Memory B cell (primary cell): ENCODE results near the gene TMEM116.
"Not testable (repeated sequence)": the region's sequence is repeated elsewhere in the genome, so short reads cannot be mapped to it uniquely, and the experiment has no call there.

Experiments used
- ATAC-seq: fragments of 150-1000 bp; cut with Tn5 transposase; 2 replicates; pipeline ENCODE4 v1.10.0; 2021; ENCODE audit warnings: low read depth, mild to moderate bottlenecking, moderate library complexity
- DNase-seq, 2 donors: peaks; one replicate each; pipeline ENCODE4 v3.0.0; 2022; ENCODE audit warnings: low spot score in 2 of 2
- H3K27ac Mint-ChIP-seq: one replicate; pipeline ENCODE4 v1.8.0; 2022; ENCODE audit warnings: mild to moderate bottlenecking, moderate library complexity, mixed read lengths
- H3K27me3 Mint-ChIP-seq: one replicate; pipeline ENCODE4 v1.8.0; 2022; ENCODE audit warnings: mixed read lengths
- H3K36me3 Mint-ChIP-seq: one replicate; pipeline ENCODE4 v1.8.0; 2022; ENCODE audit warnings: mild to moderate bottlenecking, mixed read lengths
- H3K4me1 Mint-ChIP-seq: one replicate; pipeline ENCODE4 v1.8.0; 2022; ENCODE audit warnings: mixed read lengths
- H3K4me3 Mint-ChIP-seq: one replicate; pipeline ENCODE4 v1.8.0; 2022; ENCODE audit warnings: mild to moderate bottlenecking, moderate library complexity, mixed read lengths
- H3K9me3 Mint-ChIP-seq: one replicate; pipeline ENCODE4 v1.8.0; 2022; ENCODE audit warnings: mixed read lengths

The TMEM116 gene

DNA sequence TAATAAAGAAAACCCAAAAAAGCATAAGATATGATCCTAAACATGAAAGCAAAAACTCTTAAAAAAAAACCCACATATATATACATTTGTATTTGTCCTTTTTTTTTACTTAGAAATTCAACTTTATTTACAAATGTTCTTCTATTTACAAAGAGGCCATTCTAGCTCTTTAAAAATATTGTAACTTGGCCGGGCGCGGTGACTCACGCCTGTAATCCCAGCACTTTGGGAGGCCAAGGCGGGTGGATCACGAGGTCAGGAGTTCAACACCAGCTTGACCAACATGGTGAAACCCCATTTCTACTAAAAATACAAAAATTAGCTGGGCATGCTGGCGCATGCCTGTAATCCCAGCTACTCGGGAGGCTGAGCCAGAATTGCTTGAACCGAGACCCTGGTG is 13.8 kb downstream of the TMEM116 start:
- H3K27ac Mint-ChIP-seq, DNase-seq, H3K9me3 Mint-ChIP-seq, ATAC-seq, H3K36me3 Mint-ChIP-seq, H3K4me3 Mint-ChIP-seq, H3K27me3 Mint-ChIP-seq: not testable (repeated sequence)
- H3K4me1 Mint-ChIP-seq = peaks cover 19% of the 10 kb centered on the region

GRCh38 chr12:111998015-111998414 is 14.9 kb downstream of the TMEM116 start:
- H3K4me3 Mint-ChIP-seq = no peak overlapping the region
- H3K4me1 Mint-ChIP-seq = peaks cover 25% of the 10 kb centered on the region
- H3K9me3 Mint-ChIP-seq = no peaks in the 10 kb centered on the region
- DNase-seq (no peak), ATAC-seq (no peak)
- H3K27ac Mint-ChIP-seq = no peak overlapping the region
- H3K27me3 Mint-ChIP-seq = peaks cover 1% of the 10 kb centered on the region
- peaks cover 4% of the 10 kb centered on the region for H3K36me3 Mint-ChIP-seq

DNA sequence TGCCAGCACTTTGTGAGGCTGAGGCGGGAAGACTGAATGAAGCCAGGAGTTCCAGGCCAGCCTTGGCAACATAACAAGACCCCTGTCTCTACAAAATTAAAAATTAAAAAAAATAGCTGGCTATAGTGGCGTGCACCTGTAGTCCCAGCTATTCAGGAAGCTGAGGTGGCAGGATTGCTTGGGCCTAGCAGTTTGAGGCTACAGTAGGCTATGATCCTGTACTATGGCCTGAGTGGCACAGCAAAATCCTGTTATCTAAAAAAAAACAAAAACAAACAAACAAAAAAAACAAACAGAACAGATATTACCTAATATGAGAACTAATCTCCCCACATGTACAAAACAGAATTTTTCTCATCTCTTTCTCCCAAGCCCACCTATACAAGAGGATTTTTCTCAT is 15.7 kb downstream of the TMEM116 start:
- Mint-ChIP-seq H3K36me3 (peaks cover 4% of the 10 kb centered on the region), H3K9me3 (no peaks in the 10 kb centered on the region), H3K4me1 (peaks cover 24% of the 10 kb centered on the region), H3K27ac (no peak overlapping the region), H3K27me3 (peaks cover 1% of the 10 kb centered on the region), H3K4me3 (no peak overlapping the region)
- DNase-seq (no peak), ATAC-seq (no peak)

- no peak overlapping the region for H3K27ac Mint-ChIP-seq
- H3K36me3 Mint-ChIP-seq = peaks cover 6% of the 10 kb centered on the region
- H3K4me3 Mint-ChIP-seq = no peak overlapping the region
- H3K4me1 Mint-ChIP-seq = peaks cover 27% of the 10 kb centered on the region
- DNase-seq (no peak), ATAC-seq (no peak)
- no peaks in the 10 kb centered on the region for H3K9me3 Mint-ChIP-seq
- H3K27me3 Mint-ChIP-seq = peaks cover 3% of the 10 kb centered on the region
These were observed 17.0 kb downstream of the TMEM116 start for GRCh38 chr12:111995782-111996480.

DNA sequence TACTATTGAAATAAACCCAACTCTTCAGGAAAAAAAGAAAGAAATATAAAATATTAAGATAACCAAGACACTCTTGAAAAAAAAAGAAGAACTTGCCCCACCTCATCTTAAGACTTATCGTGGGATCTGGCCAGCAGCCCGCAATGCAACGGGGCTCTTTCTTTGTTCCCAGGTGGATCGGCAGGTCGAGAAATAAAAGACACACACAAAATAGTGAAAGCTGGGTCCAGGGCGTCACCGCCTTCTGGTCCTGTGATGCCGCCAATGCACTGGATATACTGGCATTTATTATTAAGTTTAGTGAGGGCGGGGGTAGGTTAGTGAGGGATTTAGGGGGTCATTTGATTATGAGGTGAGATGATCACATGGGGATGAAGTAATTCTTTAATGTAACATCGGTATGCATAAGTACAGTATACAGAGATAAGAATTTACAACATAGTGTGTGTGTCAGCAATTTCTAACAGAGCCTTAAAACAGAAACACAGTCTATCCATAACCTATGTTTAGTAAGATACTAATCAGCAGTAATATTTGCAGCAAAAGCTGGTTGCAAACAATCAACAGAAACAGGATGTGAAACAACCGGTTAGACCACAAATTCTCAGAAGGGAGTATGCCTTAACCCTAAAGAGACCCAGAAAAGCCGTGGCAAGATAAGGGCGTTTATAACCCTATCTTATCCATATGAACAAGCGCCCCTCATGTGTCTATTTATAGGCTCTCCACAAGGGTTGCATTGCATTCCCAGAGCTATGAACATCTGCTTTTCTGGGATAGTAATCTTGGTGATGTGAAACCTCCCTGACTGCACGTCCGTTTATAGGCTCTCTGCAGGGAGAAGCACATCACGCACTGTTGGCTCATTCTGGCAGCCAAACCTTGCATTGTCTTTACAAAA is 18.5 kb downstream of the TMEM116 start:
- Mint-ChIP-seq H3K4me3 (peak overlapping the region; percentile 86), H3K4me1 (peaks cover 23% of the 10 kb centered on the region)
- not testable (repeated sequence) for H3K9me3 Mint-ChIP-seq, H3K27me3 Mint-ChIP-seq, H3K36me3 Mint-ChIP-seq, H3K27ac Mint-ChIP-seq
- DNase-seq (peak; percentile 41 to 47), ATAC-seq (peak; percentile 82)

GRCh38 chr12:111993292-111994150 is 19.4 kb downstream of the TMEM116 start:
- DNase-seq (no peak), ATAC-seq (peak; percentile 12)
- H3K27me3 Mint-ChIP-seq = peaks cover 2% of the 10 kb centered on the region
- H3K27ac Mint-ChIP-seq = no peak overlapping the region
- H3K36me3 Mint-ChIP-seq = peaks cover 7% of the 10 kb centered on the region
- H3K4me1 Mint-ChIP-seq = peaks cover 21% of the 10 kb centered on the region
- no peaks in the 10 kb centered on the region for H3K9me3 Mint-ChIP-seq
- peak overlapping the region; percentile 86 for H3K4me3 Mint-ChIP-seq

- no peaks in the 10 kb centered on the region for H3K9me3 Mint-ChIP-seq
- peaks cover 21% of the 10 kb centered on the region for H3K4me1 Mint-ChIP-seq
- no peak overlapping the region for H3K4me3 Mint-ChIP-seq
- DNase-seq (no peak), ATAC-seq (no peak)
- H3K27me3 Mint-ChIP-seq = peaks cover 2% of the 10 kb centered on the region
- peaks cover 11% of the 10 kb centered on the region for H3K36me3 Mint-ChIP-seq
- H3K27ac Mint-ChIP-seq = no peak overlapping the region
These were observed 20.5 kb downstream of the TMEM116 start for GRCh38 chr12:111992464-111992863.

DNA sequence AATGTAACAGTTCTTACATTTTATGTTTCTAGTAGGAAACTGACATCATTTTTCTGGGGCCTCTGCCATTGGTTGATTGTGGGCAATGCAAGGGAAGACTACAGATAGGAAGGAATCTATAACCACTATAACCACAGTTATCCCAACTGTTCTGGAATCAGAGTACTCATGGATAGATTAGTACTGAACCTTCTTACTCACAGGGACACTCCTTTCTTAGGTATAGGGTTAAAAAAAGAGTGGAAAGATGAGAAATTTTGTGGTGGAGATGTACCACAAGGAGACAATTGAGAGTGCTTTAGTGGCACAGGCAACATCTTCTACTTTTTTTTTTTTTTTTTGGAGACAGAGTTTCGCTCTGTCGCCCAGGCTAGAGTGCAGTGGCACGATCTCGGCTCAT is 21.0 kb downstream of the TMEM116 start:
- H3K4me3 Mint-ChIP-seq = no peak overlapping the region

DNA sequence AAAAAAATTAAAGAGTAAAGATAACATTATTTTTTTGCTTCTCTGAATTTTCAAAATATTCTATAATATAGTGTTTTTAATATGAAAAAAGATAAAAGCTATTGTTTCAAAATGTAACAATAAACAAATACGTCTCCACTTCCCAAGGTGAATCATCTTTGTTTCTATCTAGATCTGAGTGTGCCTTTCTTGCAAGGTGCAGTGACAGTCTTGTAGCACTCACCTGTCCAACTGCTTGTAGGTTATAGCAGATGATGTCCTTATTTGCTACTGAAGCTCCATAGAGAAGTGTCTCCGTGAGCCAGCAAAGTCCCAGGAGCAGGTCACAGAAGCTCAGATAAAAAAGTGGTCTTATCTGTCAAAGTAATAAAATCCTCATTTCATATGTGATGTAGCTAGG is 21.4 kb downstream of the TMEM116 start:
- peaks cover 21% of the 10 kb centered on the region for H3K4me1 Mint-ChIP-seq
- DNase-seq (no peak), ATAC-seq (no peak)
- no peaks in the 10 kb centered on the region for H3K9me3 Mint-ChIP-seq
- peaks cover 11% of the 10 kb centered on the region for H3K36me3 Mint-ChIP-seq
- H3K27me3 Mint-ChIP-seq = peaks cover 2% of the 10 kb centered on the region
- no peak overlapping the region for H3K27ac Mint-ChIP-seq
- H3K4me3 Mint-ChIP-seq = no peak overlapping the region

More for the DNA sequence above, 21.0 kb downstream of the TMEM116 start:
- no peaks in the 10 kb centered on the region for H3K9me3 Mint-ChIP-seq
- no peak for DNase-seq
- peaks cover 11% of the 10 kb centered on the region for H3K36me3 Mint-ChIP-seq
- H3K27me3 Mint-ChIP-seq = peaks cover 2% of the 10 kb centered on the region
- ATAC-seq = no peak
- no peak overlapping the region for H3K27ac Mint-ChIP-seq
- H3K4me1 Mint-ChIP-seq = peaks cover 21% of the 10 kb centered on the region

DNA sequence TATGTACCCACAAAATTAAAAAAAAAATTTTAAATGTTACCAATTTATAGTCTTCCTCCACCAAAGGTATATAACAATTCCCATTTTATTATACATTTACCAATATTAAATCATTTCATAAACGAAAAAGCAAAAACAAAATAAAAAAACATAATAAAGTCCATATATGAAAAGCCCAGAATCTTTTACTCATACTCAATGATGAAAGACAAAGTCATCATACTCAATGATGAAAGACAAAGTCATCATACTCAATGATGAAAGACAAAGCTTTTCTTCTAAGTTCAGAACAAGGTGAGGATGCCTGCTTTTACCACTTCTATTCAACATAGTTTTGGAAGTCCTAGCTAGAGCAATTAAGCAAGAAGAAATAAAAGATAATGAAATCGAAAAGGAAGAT is 28.1 kb downstream of the TMEM116 start:
- Mint-ChIP-seq H3K27ac (no peak overlapping the region), H3K36me3 (peaks cover 10% of the 10 kb centered on the region), H3K27me3 (no peaks in the 10 kb centered on the region), H3K4me3 (no peak overlapping the region), H3K9me3 (no peaks in the 10 kb centered on the region), H3K4me1 (no peaks in the 10 kb centered on the region)
- ATAC-seq (no peak), DNase-seq (no peak)

DNA sequence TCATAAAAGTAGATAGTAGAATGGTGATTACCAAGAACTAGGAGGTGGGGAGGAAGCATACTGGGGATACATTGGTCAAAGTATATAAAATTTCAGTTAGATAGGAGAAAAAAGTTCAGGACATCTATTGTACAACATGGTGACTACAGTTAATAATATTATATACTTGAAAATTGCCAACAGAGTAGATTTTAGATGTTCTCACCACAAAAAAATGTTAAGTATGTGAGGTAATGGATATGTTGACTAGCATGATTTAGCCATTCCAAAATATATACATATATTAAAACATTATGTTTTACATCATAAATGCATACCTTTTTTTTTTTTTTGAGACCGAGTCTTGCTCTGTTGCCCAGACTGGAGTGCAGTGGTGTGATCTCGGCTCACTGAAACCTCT is 31.0 kb downstream of the TMEM116 start:
- peaks cover 3% of the 10 kb centered on the region for H3K36me3 Mint-ChIP-seq
- H3K27me3 Mint-ChIP-seq = no peaks in the 10 kb centered on the region
- H3K4me3 Mint-ChIP-seq = no peak overlapping the region
- DNase-seq (no peak), ATAC-seq (no peak)
- no peaks in the 10 kb centered on the region for H3K4me1 Mint-ChIP-seq
- H3K9me3 Mint-ChIP-seq = no peaks in the 10 kb centered on the region
- no peak overlapping the region for H3K27ac Mint-ChIP-seq

- Mint-ChIP-seq H3K4me3 (no peak overlapping the region), H3K9me3 (no peaks in the 10 kb centered on the region), H3K27ac (no peak overlapping the region), H3K36me3 (peaks cover 6% of the 10 kb centered on the region), H3K4me1 (no peaks in the 10 kb centered on the region), H3K27me3 (no peaks in the 10 kb centered on the region)
- DNase-seq = no peak
- ATAC-seq = no peak
These were observed 32.4 kb downstream of the TMEM116 start for GRCh38 chr12:111980598-111980997.

DNA sequence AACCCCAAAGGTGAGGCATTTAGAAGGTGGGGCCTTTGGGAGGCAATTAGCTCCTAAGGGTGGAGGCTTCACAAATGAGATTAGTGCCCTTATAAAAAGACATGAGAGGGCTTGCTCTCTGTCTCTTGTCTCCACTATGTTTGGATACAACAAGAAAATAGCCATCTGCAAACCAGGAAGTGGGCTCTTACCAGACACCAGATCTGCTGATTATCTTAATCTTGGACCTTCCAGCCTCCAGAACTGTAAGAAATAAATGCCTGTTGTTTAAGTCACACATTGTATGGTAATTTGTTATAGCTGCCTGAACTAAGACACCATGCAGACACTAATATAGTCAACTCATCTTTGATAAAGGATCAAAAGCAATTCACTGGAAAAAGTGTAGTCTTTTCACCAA is 34.4 kb downstream of the TMEM116 start:
- H3K27me3 Mint-ChIP-seq = no peaks in the 10 kb centered on the region
- no peak overlapping the region for H3K27ac Mint-ChIP-seq
- H3K9me3 Mint-ChIP-seq = no peaks in the 10 kb centered on the region
- ATAC-seq (no peak), DNase-seq (no peak)
- H3K4me3 Mint-ChIP-seq = no peak overlapping the region
- no peaks in the 10 kb centered on the region for H3K4me1 Mint-ChIP-seq
- peaks cover 6% of the 10 kb centered on the region for H3K36me3 Mint-ChIP-seq

DNA sequence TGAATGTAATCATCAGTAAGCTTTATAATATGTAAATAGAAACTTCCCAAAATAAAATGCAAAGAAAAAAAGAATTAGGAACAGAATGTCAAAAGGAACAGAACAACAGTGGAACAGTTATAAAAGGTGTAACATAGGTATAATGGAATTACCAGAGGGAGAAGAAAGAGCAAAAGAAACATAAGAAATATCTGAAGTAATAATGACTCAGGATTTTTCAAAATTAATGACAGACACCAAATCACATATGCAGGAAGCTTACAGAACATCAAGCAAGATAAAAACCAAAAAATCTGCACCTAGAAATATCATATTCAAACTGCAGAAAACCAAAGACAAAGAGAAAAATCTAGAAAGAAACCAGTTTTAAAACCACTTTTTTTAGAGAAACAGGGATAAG is 36.1 kb downstream of the TMEM116 start:
- Mint-ChIP-seq H3K4me1 (no peaks in the 10 kb centered on the region), H3K9me3 (no peaks in the 10 kb centered on the region), H3K27ac (no peak overlapping the region), H3K36me3 (peaks cover 5% of the 10 kb centered on the region), H3K27me3 (no peaks in the 10 kb centered on the region), H3K4me3 (no peak overlapping the region)
- no peak for ATAC-seq
- DNase-seq = no peak
